ENCODE results near the gene CYP4F22. TPM values are rescaled to one million over a fixed set of nuclear protein-coding genes. Genes with fewer than 3 reads are reported as not detected.

Gene CYP4F22
- total and polyA plus RNA-seq, 10 of the 15 experiments (the other 5 are each of a cell fraction or from before 2014, with no cell fraction given), result not detected

DNA sequence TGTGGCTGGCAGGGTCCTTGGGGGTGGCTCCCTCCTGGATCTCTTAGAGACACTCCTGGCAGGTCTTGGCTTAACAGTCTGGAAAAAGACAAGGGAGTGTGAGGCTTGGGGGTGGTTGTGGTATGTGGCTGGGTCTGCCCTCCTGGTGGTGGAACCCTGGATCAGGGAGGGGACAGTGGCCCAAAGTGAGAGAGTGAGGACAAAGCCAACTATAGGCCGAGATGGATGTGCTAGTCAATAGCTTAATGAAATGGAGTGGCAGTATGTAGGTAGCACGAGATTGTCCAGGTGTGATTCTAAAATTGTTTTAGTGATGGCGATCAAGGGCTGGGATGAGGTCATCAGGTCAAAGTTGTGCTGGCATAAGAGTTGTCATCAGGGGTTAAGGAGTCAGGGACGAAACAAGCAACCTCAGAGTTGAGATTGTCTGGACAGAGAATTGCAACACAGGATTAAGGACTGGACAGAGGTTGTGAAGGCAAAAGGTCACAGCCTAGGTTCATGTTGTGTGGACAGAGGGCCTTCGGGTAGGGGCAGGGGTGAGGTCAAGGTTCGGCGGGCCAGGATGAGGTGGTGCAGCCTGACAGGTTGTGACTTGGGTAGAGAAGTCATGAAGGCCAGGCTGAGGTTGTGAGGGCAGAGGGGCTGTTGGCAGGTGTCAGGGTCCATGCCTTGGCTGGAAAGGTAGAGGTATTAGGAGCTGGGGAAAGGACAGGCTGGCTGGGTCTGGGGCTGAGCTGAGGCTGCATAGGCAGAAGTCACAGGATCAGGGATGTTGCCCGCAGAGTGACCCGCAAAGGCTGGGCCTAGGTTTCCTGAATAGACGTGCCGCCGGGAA is 39.4 kb upstream of the CYP4F22 start:
- TF ChIP-seq MYB (IDR thresholded peaks at IDR 0.05; ENCODE audit: borderline replicate concordance, low read depth, low read length) (no peak), NRF1 (conservative IDR thresholded peaks at IDR 0.05; ENCODE audit: low read depth, low read length) (no peak), CHD1 (IDR thresholded peaks at IDR 0.05; ENCODE audit: low read depth, low read length) (no peak), HDGF (IDR thresholded peaks at IDR 0.05) (no peak), CBFB (IDR thresholded peaks at IDR 0.05; ENCODE audit: low read depth) (no peak), STAT1 (conservative IDR thresholded peaks at IDR 0.05) (no peak), BCL11A (IDR thresholded peaks at IDR 0.05; ENCODE audit: low read depth, low read length) (no peak), NBN (IDR thresholded peaks at IDR 0.05) (no peak), PAX8 (IDR thresholded peaks at IDR 0.05) (no peak)
- TF ChIP-seq, protein P1, sequence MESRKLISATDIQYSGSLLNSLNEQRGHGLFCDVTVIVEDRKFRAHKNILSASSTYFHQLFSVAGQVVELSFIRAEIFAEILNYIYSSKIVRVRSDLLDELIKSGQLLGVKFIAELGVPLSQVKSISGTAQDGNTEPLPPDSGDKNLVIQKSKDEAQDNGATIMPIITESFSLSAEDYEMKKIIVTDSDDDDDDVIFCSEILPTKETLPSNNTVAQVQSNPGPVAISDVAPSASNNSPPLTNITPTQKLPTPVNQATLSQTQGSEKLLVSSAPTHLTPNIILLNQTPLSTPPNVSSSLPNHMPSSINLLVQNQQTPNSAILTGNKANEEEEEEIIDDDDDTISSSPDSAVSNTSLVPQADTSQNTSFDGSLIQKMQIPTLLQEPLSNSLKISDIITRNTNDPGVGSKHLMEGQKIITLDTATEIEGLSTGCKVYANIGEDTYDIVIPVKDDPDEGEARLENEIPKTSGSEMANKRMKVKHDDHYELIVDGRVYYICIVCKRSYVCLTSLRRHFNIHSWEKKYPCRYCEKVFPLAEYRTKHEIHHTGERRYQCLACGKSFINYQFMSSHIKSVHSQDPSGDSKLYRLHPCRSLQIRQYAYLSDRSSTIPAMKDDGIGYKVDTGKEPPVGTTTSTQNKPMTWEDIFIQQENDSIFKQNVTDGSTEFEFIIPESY (IDR thresholded peaks at IDR 0.05), result no peak
- TF ChIP-seq, protein P2, sequence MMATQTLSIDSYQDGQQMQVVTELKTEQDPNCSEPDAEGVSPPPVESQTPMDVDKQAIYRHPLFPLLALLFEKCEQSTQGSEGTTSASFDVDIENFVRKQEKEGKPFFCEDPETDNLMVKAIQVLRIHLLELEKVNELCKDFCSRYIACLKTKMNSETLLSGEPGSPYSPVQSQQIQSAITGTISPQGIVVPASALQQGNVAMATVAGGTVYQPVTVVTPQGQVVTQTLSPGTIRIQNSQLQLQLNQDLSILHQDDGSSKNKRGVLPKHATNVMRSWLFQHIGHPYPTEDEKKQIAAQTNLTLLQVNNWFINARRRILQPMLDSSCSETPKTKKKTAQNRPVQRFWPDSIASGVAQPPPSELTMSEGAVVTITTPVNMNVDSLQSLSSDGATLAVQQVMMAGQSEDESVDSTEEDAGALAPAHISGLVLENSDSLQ (IDR thresholded peaks at IDR 0.05), result no peak
- TF ChIP-seq, protein P3, sequence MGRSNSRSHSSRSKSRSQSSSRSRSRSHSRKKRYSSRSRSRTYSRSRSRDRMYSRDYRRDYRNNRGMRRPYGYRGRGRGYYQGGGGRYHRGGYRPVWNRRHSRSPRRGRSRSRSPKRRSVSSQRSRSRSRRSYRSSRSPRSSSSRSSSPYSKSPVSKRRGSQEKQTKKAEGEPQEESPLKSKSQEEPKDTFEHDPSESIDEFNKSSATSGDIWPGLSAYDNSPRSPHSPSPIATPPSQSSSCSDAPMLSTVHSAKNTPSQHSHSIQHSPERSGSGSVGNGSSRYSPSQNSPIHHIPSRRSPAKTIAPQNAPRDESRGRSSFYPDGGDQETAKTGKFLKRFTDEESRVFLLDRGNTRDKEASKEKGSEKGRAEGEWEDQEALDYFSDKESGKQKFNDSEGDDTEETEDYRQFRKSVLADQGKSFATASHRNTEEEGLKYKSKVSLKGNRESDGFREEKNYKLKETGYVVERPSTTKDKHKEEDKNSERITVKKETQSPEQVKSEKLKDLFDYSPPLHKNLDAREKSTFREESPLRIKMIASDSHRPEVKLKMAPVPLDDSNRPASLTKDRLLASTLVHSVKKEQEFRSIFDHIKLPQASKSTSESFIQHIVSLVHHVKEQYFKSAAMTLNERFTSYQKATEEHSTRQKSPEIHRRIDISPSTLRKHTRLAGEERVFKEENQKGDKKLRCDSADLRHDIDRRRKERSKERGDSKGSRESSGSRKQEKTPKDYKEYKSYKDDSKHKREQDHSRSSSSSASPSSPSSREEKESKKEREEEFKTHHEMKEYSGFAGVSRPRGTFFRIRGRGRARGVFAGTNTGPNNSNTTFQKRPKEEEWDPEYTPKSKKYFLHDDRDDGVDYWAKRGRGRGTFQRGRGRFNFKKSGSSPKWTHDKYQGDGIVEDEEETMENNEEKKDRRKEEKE (IDR thresholded peaks at IDR 0.05), result no peak
- TF ChIP-seq, protein P4, sequence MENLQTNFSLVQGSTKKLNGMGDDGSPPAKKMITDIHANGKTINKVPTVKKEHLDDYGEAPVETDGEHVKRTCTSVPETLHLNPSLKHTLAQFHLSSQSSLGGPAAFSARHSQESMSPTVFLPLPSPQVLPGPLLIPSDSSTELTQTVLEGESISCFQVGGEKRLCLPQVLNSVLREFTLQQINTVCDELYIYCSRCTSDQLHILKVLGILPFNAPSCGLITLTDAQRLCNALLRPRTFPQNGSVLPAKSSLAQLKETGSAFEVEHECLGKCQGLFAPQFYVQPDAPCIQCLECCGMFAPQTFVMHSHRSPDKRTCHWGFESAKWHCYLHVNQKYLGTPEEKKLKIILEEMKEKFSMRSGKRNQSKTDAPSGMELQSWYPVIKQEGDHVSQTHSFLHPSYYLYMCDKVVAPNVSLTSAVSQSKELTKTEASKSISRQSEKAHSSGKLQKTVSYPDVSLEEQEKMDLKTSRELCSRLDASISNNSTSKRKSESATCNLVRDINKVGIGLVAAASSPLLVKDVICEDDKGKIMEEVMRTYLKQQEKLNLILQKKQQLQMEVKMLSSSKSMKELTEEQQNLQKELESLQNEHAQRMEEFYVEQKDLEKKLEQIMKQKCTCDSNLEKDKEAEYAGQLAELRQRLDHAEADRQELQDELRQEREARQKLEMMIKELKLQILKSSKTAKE (IDR thresholded peaks at IDR 0.05; ENCODE audit: low read depth, poor library complexity, severe bottlenecking), result no peak
- Histone ChIP-seq H4K20me1 (ENCODE audit: control insufficient read depth, insufficient read depth) (no peaks in the 10 kb centered on the region), H3K4me3 (no peak overlapping the region), H3K9me3 (replicated peaks; ENCODE audit: control insufficient read depth, insufficient read depth, low read length) (no peaks in the 10 kb centered on the region; the same call in 2 of the 3 replicates), H3K27ac (ENCODE audit: control insufficient read depth, insufficient read depth) (no peak overlapping the region), H3K36me3 (ENCODE audit: control insufficient read depth in 2 of 2, insufficient read depth in 2 of 2, low read length in 1 of 2) (no peaks in the 10 kb centered on the region), H3K79me2 (ENCODE audit: control insufficient read depth, insufficient read depth, low read length) (peaks cover 9% of the 10 kb centered on the region), H3K4me1 (ENCODE audit: control insufficient read depth, insufficient read depth, low read length) (peaks cover 17% of the 10 kb centered on the region), H3K4me2 (ENCODE audit: control insufficient read depth, insufficient read depth) (peak overlapping the region; percentile 66; the same call in 1 of the 2 replicates), H3K9ac (ENCODE audit: control insufficient read depth, insufficient read depth, low read length) (no peak overlapping the region), H3K27me3 (replicated peaks in 1 of 2; ENCODE audit: control insufficient read depth in 2 of 2, insufficient read depth in 2 of 2, low read length in 1 of 2) (no peaks in the 10 kb centered on the region), H2AFZ (ENCODE audit: control insufficient read depth, low read depth, low read length) (peak overlapping the region; percentile 16)
- POLR2A ChIA-PET, result no interaction called here
- ATAC-seq (no peak), DNase-seq (ENCODE audit: low read depth, low spot score) (no peak), FAIRE-seq (no peak)
- intact Hi-C loops (cut with micrococcal nuclease; ENCODE audit: unreplicated experiment) (loop anchor here (5.0 to 10.0 kb wide), 2 partner anchors 54 to 88 kb away; partner anchors contain the start of gene AKAP8L), in situ Hi-C loops (cut with MboI) (no loop called here)
- BruUV-seq (replicated peaks), result no TSS peak
- CTCF ChIA-PET, result interaction anchor here (2.1 kb wide), 1 partner anchor 50 kb away, joined by 7 read pairs; the partner anchor contains the start of gene AKAP8L
- RAD21 ChIA-PET (ENCODE audit: unreplicated experiment), result interaction anchor here (1.0 kb wide), 1 partner anchor 87 kb away, joined by 3 read pairs; no protein-coding TSS in a partner anchor
- WGBS (ENCODE audit: insufficient coverage, insufficient replicate concordance, low lambda C conversion rate, missing lambda C conversion rate), result 67% methylated on average over 12 of the region's 12 CpGs
- SMC1A ChIA-PET (ENCODE audit: uncharacterized antibody, unreplicated experiment), result interaction anchor here (0.7 kb wide), 1 partner anchor 149 kb away, joined by 4 read pairs; no protein-coding TSS in a partner anchor

Measured in GM12878 (cell line).